HG03469 (cell line): Measurements from ENCODE around the gene SDR39U1.
"Not testable (repeated sequence)": the region's sequence is repeated elsewhere in the genome, so short reads cannot be mapped to it uniquely, and the experiment has no call there.

Experiments
- ATAC-seq: cut with Tn5 transposase; IDR thresholded peaks from one replicate; pipeline ENCODE4 v1.9.1; 2021; ENCODE audit warnings: mild to moderate bottlenecking, moderate library complexity, moderate number of reproducible peaks; ENCODE audit not compliant: unreplicated experiment

The SDR39U1 gene

DNA sequence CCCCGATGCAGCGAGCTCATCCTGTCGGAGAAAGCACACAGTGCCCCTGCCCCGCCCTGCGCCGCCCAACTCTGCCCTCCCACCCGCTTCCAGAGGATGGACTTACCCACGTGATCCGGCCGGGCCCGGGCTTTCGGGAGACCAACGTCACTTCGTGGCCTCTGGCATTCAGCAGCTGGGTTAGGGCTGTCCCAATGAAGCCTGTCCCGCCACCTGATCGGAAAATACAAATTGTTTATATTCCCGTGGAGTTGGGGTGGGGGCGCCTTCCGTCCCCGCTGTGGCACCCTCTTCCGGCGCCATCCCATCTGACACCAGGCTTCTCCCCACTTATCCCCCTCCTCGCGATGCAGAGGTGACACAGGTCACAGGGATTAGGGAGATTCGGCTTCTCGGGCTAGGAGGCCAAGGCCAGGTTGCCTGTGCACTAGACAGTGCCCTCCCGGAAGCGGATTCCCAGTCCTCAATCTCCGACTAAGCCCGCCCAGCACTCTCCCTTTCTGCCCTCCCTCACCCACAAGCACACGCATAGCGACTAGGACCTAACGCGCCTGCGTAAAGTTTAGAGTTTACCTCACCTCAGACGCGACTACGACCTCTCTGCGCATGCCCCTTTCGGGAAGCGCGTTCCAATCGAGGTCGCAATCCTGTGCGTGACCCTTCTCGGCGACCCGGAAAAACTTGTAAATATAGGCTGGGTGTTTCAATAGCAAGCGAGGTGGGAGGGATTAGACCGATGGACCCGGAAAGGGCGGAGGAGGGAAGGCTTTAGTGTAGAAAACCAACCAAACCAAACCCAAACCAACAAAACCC, at the start of gene SDR39U1:
Gene SDR39U1, minus strand, starts transcription at position 537 of the 813 bp plus-strand sequence. Its CDS starts 7 bp downstream, at position 530.
- ATAC-seq, result peak; percentile 90

DNA sequence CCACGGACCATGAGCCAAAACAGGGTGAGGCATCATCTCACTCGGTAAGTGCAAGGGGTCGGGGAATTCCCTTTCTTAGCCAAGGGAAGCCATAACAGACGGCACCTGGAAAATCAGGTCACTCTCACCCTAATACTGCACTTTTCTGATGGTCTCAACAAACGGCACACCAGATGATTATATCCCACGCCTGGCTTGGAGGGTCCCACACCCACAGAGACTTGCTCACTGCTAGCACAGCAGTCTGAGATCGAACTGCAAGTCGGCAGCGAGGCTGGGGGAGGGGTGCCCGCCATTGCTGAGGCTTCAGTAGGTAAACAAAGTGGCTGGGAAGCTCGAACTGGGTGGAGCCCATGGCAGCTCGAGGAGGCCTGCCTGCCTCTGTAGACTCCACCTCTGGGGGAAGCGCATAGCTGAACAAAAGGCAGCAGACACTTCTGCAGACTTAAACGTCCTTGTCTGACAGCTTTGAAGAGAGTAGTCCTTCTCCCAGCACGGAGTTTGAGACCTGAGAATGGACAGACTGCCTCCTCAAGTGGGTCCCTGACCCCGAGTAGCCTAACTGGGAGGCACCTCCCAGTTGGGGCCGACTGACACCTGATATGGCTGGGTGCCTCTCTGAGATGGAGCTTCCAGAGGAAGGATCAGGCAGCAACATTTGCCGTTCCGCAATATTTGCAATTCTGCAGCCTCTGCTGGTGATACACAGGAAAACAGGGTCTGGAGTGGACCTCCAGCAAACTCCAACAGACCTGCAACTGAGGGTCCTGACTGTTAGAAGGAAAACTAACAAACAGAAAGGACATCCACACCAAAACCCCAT, 49.2 kb upstream of the SDR39U1 start:
- ATAC-seq, result not testable (repeated sequence)

- no peak for ATAC-seq
These were observed 41.2 kb upstream of the SDR39U1 start for GRCh38 chr14:24483604-24484252.

DNA sequence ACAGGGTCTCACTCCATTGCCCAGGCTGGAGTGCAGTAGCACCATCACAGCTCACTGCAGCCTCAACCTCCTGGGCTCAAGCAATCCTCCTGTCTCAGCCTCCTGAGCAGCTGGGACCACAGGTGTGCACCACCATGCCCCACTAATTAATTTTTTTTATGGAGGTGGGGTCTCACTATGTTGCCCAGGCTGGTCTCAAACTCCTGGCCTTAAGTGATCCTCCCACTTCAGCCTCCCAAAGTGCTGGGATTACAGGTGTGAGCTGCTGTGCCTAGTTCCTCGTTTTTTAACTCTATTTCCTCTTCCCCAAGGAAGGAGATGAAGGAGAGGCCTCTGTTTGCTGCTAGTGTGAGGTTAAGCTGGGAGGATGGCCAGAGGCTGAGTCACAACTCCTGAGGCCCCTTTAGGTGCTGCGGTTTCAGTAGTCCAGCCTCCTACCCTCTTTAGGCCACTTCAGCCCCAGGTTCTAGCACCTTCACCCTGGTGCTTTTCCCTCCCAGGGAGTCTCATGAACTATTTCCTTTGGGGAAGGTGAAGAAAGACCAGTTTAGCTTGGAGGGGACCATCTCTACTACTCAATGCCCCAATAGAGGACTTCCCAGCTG, 40.2 kb upstream of the SDR39U1 start:
- ATAC-seq, result not testable (repeated sequence)

- no peak for ATAC-seq
These were observed 39.2 kb upstream of the SDR39U1 start for GRCh38 chr14:24481622-24482324.

DNA sequence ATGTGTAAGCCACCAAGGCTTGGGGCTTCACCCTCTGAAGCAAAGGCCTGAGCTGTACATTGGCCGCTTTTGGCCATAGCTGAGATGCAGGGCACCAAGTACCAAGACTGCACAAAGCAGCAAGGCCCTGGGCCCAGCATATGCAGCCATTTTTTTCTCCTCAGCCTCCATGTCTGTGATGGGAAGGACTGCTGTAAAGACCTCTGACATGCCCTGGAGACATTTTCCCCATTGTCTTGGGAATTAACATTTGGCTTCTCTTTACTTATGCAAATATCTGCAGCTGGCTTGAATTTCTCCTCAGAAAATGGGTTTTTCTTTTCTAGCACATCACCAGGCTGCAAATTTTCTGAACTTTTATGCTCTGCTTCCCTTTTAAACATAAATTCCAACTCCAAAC, 37.4 kb upstream of the SDR39U1 start:
- ATAC-seq, result not testable (repeated sequence)

GRCh38 chr14:24475261-24475660, 32.7 kb upstream of the SDR39U1 start:
- no peak for ATAC-seq

DNA sequence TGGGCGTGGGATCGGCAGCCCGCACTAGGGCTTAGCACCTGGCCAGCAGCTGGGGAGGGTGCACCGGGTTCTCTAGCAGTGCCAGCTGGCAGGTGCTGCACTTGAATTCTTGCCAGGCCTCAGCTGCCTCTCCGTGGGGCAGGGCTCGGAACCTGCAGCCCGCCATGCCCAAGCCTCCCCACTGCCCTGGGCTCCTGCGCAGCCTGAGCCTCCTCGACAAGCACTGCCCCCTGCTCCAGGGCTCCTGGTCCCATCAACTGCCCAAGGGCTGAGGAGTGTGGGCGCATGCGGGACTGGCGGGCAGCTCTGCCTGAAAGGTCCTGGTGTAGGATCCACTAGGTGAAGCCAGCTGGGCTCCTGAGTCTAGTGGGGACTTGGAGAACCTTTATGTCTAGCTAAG, 30.6 kb upstream of the SDR39U1 start:
- no peak for ATAC-seq

GRCh38 chr14:24470450-24470849, 27.9 kb upstream of the SDR39U1 start:
- ATAC-seq, result not testable (repeated sequence)

DNA sequence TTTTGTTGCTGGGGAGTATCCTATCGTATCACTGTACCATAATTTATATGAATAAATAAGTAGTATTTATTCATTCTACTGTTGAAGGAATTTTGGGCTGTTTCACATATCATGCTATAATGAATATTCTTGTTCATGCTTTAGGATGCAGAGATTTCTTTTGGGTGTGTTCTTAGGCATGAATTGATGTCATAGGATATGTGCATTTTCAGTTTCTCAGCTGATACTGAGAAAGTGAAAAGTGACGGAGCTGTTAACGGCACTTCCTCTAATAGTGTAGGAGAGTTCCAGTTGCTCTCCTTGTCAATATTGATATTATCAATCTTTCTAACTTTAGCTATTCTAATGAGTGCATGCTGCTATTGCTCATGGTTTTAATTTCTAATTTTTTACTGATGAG, 23.2 kb upstream of the SDR39U1 start:
- ATAC-seq, result no peak

GRCh38 chr14:24465368-24465767, 22.8 kb upstream of the SDR39U1 start:
- no peak for ATAC-seq

DNA sequence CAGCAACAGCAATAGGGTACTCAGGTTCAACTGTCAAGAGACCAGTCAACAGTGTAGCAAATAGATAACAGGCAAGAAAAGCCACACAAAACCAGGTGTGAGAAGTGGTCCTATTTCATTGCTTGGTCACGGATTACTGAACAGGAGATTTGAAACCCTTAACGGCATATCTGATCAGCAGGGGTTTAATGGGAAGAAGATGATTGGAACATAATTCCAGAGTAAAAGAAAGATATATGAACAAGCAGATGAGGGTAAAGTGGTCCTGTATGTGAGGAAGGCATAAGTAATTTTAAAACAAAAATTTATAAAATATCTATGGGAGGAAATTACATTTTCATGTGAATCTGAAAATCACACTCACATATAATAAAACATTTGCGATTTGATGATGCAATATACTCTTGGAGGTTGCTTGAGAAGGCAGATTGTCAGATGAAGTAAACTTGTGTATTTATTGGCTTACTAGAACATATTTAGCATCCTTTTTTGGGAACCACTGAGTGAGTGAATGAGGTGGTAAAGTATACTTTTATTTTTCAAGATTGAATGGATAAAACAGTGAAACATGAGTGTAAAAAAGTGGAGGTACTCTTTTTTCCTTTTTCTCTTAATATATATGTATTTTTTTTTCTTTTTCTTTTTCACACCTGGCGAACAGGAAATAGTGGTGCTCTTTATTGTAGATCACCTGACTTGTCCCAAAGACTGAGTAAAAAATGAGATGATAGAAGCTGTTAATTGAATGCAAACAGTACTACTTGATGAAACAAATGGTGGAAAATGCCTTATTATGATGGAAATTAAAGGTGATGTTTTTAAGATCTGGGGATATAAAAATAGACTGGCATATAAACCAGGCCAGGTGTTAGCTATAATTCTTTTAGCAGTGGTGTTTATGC, 21.6 kb upstream of the SDR39U1 start:
- ATAC-seq, result no peak

DNA sequence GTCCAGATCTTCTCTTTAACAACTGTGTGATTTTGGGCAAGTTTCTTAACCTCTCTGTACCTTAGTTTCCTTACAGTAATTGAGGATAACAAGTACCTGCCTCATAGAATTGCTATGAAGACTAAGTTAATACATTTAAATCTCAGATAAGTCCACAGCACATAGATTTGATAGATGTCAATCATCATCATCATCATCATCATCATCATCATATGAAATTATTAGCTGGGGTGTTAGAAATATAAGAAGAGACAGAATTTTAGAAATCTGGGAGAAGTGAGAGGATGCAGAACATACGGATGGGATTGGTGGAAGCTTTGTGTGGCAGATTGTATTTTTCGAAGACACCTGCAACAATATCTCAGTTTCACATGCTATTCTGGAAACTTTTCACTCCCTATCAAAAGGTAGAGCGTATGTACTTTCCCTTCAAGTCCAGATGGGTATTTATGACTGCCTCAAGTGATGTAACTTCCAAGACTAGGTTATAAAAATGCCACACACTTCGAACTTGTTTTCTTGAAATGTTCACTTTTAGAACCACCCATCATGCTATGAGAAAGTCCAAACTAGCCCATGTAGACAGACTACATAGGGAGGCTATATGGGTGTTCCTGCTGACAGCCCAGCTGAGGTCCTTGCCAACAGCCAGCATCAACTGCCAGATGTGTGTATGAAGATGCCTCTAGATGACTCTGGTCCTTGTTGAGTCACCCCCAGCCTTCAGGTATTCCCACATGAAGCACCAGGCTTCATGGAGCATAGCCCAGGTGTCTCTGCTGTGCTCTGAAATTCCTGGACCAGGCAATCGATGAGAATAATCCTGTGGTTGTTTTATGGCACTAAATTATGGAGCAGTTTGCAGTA, 20.7 kb upstream of the SDR39U1 start:
- ATAC-seq, result no peak

- no peak for ATAC-seq
These were observed 18.8 kb upstream of the SDR39U1 start for GRCh38 chr14:24461336-24461735.

DNA sequence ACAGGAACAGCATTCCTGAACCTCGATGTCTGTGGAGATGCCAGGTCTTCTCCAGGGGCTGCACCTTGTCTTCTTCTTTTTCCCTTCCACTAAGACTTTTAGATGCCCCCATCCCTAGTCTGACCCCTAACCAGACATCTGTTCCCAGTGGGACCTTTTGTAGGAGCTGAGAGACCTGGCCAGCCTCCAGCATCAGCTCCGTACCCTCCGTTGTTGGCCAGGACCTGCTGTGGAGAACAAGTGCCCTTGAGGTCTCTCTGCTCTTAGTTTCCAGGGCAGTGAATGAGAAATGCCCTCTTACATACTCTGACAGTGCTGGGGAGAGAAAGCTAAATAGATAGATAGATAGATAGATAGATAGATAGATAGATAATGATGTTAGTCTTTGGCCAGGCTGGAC, 16.8 kb upstream of the SDR39U1 start:
- ATAC-seq, result no peak

DNA sequence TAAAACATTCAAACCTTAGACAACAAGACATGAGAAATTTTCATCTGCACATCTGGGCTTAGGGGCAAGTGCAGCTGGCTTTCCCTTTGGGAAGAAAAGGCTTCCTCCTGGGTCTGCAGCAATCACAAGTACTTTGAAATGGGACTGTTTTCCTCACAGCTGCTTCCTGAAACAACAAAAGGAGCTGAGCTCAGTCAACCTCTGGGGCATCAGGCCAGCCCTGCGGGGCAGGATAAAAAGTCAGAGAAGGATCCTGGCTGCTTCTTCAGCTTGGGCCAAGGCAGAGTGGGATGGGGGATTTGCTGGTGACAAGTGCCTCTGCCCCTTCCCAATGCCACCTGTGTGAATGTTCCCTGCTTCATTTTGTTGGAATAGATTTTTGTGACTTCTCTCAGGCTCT, 16.2 kb upstream of the SDR39U1 start:
- ATAC-seq, result no peak

DNA sequence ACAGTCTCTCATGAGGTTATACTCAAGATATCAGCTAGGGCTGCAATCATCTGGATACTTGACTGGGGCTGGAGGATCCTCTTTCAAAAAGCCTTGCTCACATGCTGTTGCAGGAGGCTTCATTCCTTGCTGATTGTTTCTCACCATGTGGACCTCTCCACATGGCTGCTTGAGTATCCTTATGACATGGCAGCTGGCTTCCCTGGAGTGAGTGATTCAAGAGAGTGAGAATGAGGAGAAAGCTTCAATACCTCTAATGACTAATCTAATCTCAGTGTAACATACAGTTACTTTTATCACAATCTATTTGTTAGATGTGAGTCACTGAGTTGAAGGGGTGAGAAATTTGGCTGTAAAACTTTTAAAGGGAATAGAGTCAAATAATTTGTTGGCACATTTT, 14.4 kb upstream of the SDR39U1 start:
- ATAC-seq, result no peak

GRCh38 chr14:24450828-24451227, 8.3 kb upstream of the SDR39U1 start:
- ATAC-seq, result not testable (repeated sequence)
